Sigmoid colon (tissue), 4 donors: ENCODE results near the gene MYT1.

Source experiments
- CTCF ChIP-seq, 4 experiments: fragments of 450-650 bp in 3 of 4; fragments of 200-600 bp in 1 of 4; IDR thresholded peaks; one replicate each; pipeline ENCODE4 v1.5.1; 2016 to 2019; ENCODE audit warnings: antibody characterized with exemption in 4 of 4, mild to moderate bottlenecking in 3 of 4, moderate library complexity in 2 of 4
- EP300 ChIP-seq, 4 donors: sonication (generic); formaldehyde crosslinking; IDR thresholded peaks; one replicate each; pipeline ENCODE4 v1.6.1; 2017; ENCODE audit warnings: antibody characterized with exemption in 4 of 4
- POLR2A ChIP-seq, 2 donors: fragments of 450-650 bp; IDR thresholded peaks; one replicate each; pipeline ENCODE4 v1.6.1; 2016; ENCODE audit warnings: antibody characterized with exemption in 2 of 2, mild to moderate bottlenecking in 2 of 2, moderate library complexity in 2 of 2

GRCh38 chr20:64183313-64183712 lies 19.1 kb downstream of the MYT1 start:
- TF ChIP-seq CTCF (IDR thresholded peaks at IDR 0.05) (no peak), EP300 (IDR thresholded peaks at IDR 0.05) (no peak), POLR2A (IDR thresholded peaks at IDR 0.05) (no peak)
